C4-2B (cell line): Measurements from ENCODE around the gene ARHGEF12.

Experiments
- ZFX ChIP-seq: fragments of 450-650 bp; IDR thresholded peaks from 2 replicates; pipeline ENCODE4 v1.6.1; 2017
- TF ChIP-seq, protein P1 (sequence below): fragments of 450-650 bp; conservative IDR thresholded peaks from 2 replicates; pipeline ENCODE4 v1.5.1; 2017; ENCODE audit warnings: mild to moderate bottlenecking

DNA sequence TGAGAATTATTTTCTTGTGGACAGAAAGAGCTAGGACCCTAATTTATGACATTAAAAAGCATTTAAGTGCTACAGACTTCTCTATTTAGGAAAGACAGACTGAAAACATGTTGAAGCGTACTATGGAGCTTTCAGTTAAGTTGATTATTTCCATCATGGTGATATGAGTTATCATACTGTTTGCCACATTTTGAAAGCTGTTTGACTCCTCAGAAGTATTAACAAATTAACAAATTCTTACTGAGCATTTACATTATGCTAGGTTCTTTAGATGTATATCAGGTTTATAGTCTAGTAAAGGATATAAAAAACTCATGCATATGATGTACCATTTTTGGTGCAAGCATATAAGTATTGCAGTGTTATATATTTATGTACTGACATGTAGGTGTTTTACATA, 50.1 kb downstream of the ARHGEF12 start:
- TF ChIP-seq, protein P1, sequence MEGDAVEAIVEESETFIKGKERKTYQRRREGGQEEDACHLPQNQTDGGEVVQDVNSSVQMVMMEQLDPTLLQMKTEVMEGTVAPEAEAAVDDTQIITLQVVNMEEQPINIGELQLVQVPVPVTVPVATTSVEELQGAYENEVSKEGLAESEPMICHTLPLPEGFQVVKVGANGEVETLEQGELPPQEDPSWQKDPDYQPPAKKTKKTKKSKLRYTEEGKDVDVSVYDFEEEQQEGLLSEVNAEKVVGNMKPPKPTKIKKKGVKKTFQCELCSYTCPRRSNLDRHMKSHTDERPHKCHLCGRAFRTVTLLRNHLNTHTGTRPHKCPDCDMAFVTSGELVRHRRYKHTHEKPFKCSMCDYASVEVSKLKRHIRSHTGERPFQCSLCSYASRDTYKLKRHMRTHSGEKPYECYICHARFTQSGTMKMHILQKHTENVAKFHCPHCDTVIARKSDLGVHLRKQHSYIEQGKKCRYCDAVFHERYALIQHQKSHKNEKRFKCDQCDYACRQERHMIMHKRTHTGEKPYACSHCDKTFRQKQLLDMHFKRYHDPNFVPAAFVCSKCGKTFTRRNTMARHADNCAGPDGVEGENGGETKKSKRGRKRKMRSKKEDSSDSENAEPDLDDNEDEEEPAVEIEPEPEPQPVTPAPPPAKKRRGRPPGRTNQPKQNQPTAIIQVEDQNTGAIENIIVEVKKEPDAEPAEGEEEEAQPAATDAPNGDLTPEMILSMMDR = no peak
- TF ChIP-seq ZFX = no peak
